ENCODE results near the gene SEMA4A.

DNA sequence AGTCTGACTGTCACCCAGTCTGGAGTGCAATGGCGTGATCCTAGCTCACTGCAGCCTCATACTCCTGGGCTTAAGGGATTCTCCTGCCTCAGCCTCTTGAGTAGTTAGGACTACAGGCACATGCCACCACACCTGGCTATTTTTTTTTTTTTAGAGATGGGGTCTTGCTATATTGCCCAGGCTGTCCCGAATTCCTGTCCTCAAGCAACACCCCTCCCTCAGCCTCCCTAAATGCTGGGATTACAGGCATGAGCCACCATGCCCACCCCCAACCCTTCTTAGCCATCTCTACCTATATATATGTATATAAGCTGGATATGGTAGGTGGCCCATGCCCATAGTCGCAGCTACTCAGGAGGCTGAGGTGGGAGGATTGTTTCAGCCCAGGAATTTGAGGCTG lies 27.1 kb downstream of the SEMA4A start:
- no peak for TF ChIP-seq POLR2A (IDR thresholded peaks at IDR 0.05)
- TF ChIP-seq, protein P1, sequence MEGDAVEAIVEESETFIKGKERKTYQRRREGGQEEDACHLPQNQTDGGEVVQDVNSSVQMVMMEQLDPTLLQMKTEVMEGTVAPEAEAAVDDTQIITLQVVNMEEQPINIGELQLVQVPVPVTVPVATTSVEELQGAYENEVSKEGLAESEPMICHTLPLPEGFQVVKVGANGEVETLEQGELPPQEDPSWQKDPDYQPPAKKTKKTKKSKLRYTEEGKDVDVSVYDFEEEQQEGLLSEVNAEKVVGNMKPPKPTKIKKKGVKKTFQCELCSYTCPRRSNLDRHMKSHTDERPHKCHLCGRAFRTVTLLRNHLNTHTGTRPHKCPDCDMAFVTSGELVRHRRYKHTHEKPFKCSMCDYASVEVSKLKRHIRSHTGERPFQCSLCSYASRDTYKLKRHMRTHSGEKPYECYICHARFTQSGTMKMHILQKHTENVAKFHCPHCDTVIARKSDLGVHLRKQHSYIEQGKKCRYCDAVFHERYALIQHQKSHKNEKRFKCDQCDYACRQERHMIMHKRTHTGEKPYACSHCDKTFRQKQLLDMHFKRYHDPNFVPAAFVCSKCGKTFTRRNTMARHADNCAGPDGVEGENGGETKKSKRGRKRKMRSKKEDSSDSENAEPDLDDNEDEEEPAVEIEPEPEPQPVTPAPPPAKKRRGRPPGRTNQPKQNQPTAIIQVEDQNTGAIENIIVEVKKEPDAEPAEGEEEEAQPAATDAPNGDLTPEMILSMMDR (IDR thresholded peaks at IDR 0.05), result no peak
